ENCODE data around the gene MKX.
"Not testable (repeated sequence)": the region's sequence is repeated elsewhere in the genome, so short reads cannot be mapped to it uniquely, and the experiment has no call there.

Gene MKX

DNA sequence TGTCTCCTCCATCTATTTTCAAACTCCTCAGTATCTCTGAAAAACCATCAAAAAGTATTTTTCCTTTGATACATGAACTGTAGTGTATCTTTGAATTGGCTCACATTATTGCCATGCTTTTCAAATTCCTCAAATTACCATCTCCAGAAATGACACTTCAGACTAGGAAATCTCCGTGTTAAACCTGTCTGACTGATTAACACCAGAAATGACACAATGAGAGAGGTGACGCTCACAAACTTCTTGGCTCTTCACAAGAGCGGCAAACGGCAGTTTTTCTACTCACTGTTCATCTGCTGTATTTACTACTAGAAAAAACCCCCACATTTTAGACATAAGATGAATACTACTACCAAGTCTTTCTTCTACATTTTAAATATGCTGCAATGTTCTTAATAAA, 56.6 kb downstream of the MKX start:
- no peak for DNase-seq

DNA sequence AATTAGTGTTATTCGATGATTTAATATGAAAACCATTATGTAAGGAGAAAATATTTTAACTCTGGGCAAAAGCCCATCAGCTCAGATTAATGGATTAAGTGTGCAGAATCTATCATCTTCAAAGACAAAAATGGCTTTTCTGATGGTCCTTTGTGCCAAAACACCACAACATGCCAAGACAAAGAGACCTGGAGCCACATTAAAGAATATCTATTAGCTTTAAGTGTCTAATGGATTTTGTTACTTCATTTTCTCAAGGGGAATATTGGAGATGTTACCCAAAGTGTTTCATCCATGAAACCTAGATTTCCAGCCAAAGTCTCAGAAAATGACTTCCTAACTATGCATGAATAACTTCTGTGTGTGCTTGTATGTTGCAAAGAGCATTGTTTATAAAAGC, 57.3 kb downstream of the MKX start:
- DNase-seq = no peak

DNA sequence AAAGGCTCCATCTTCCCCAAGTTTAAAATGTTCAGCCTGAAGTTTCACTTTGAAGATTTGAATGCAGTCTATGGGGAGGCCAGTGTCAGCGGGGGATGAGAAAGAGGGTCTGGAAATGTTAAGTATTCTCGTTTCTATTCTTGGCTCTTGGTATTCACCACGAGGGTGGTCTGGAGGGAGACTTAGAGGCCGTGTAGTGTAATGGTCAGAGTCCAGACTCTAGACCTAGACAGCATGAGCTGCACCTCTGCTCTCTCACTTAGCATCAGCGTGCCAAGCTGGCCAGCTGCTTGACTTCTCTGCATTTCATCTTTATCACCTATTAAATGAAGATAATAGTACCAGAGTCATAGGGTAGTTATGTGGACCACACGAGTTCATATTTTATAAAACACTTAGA, 57.9 kb downstream of the MKX start:
- no peak for DNase-seq

DNA sequence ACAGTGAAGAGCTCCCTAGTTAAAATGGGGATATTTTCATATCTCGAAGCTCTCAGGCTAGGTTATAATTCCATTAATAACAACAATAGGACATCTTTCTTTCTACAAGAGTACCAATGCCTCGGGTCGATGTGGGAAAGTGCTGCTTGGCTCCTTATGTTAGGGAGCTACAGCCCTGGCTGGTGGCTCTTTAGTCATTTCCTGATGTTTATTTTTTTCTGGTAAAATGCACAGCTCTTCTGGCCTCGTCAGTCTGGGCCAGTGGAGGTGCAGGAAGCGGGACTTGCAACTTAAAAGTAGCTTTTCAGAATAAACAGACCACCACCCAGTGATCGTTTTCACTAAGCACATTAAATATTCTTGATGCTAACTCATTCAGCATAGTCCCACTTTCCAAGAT, 58.3 kb downstream of the MKX start:
- no peak for DNase-seq

DNA sequence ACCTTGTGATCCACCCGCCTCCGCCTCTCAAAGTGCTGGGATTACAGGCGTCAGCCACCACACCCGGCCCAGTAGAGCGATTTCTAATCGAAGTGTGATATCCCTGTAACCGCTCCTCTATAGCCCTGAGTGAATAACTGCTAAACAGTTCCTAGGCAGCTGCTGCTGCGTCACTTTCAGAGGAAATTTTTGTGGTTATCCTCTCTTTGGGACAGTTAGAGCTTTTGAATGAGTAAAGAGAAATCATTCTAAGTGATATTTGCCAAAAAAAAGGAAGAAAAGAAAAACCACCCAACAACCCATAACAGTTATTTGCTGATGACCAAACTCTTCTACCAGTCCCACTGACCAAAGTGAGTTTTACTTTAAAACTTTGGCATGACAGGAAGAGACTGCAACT, 59.9 kb downstream of the MKX start:
- no peak for DNase-seq

DNA sequence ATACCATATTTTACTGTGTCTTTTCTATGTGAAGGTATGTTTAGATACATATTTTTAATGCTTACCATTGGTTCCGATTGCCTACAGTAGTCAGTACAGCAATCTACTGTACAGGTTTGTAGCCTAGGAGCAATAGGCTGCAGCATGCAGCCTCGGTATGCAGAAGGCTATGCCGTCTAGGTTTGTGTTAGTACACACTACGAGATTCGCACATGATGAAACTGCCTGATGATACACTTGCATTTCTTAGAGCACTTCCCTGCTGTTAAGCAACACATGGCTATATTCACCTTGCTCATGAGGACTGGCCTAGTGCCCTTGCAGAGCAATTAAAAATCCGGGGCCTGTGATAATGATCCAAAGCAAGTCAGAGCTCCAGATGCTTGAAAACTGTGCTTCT, 62.4 kb downstream of the MKX start:
- DNase-seq = no peak

DNA sequence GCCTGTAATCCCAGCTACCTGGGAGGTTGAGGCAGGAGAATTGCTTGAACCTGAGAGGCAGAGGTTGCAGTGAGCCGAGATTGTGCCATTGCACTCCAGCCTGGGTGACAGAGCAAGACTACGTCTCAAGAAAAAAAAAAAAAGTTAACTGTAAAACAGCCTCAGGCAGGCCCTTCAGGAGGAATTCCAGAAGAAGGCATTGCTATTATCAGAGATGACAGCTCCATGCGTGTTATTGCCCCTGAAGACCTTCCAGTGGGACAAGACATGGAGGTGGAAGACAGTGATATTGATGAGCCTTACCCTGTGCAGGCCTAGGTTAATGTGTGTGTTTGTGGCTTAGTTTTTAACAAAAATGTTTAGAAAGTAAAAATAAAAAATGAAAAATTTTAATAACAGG, 63.8 kb downstream of the MKX start:
- DNase-seq = not testable (repeated sequence)

DNA sequence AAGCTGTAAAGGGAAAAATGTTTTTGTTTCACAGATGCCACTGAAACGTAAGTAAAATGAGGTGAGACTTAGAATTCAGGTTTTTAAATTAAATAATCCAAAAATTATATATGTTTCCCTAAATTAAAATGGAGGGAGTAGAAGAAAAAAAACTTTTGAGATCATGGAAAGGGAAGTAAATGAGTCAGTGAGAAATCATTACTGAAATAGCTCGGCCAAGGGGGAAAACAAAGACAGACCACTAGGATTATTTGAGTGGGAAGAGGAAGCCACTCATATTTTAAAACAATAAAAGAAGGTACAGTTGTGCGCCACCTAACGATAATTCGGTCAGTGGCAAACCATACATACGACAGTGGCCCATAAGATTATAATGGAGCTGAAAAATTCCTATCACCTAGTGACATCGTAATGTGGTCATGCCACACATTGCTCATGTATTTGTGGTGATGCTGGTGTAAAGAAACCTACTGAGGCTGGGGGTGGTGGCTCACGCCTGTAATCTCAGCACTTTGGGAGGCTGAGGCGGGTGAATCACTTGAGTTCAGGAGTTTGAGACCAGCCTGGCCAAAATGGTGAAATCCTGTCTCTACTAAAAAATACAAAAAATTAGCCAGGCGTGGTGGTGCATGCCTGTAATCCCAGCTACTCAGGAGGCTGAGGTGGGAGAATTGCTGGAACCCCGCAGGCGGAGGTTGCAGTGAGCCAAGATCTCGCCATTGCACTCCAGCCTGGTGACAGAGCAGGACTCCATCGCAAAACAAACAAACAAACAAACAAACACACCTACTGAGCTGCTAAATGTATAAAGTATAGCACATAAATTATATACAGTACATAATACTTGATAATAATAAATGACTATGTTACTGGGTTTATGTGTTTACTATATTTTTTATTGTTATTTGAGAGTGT, 64.7 kb downstream of the MKX start:
- DNase-seq = no peak

DNA sequence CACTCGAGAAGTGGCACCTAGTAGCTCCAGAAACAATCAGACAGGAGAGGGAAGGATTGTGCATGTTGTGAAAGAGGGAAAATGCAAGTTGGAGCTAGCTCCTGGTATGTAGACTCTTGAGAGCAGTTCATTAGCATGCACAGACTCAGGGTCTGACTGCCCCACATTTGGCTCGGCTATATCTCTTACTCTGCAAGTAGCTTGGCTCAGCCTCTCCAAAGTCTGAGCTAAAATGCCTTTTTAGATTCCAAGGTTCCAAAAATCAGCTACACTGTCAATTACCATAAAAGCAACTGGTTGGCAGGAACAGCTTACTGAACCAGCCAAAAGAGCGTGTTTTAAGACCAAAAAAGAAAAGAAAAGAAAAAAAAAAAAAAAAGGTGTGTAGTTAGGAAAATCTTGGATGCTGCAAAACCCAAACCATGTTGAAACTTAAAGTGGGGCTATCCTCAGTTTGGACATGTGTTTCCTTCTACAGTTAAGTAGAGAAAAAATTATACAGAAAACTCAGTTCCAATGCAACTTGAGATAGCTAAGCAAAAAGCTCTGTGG, 65.5 kb downstream of the MKX start:
- no peak for DNase-seq

DNA sequence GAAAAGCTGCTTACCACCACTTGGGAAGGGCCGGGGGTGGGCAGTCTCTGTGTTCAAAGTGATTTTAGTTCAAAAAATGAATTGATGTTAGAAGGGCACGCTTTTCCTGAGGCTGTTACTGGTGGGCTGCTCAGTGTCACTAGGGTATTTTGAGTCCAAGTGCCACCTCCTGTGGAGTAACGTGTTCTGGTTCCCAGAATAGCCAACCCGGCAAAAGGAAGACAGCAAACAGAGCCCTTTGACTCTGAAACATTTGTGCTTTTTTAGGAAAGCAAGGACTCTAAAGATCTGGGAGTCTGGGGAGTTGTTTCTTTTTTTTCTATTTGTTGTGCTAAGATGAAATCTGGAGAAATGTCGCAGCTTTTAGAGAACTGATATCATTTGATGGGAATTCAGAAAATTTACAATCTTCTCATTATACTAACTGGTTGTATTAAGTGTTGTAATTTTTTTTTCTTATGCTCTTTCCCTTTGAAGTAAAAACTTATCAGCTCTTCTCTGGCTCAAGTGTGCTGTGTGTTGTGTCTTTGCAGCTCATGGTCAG, 66.2 kb downstream of the MKX start:
- DNase-seq = no peak

DNA sequence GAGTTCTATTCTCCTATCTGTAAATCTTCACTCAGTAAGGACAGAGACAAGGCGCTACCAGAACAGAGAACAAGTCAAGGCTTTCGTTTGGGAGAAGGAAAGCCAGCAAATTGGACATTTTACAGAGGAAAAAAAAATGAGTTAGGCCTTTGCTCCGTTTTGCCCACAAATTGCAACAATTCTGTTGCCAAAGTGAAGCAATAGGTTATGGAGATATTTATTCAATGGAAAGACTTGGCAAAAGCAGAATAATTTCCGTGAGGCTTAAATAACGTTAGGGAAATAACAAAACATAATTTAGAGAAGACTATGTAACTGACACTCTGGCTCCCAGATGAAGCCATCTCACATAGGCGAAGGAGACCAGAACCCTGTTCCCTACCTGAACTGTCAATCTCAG, 67.5 kb downstream of the MKX start:
- DNase-seq = no peak

DNA sequence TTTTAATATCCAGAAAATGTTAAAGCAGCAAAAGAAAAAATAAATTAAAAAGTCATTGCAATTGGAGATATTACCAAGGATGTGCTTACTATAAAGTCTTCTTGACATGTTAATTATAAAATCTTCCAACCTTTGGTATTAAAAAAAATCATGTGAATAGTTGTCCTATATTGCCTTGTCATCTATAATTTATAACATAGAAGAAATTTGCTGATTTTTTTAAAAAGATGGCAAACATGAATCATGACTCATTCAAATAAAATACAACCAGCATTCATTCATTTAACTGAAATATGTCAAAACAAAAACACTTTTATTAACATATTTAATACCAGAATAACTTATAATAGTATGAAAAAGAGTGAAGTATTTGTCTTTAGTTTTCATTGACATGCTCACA, 72.6 kb downstream of the MKX start:
- DNase-seq = no peak

DNA sequence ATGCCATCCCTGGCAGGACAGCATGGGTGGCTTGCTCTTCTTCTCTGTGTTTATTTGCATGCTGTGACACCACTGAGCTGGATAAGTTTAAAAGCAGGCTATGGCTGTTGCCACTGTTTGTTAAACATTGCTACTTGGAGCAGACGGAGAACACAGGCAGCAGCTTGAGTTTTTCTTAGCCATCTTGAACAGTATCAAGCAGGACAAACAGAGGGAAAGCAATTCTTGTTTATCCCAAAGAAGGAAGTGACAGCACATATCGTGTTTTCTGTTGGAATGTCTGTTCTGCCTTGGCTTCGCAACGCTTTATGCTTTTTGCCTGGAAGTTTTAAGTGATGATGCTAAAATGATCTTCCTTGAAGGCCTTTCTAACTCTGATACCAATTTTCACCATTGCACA, 73.8 kb downstream of the MKX start:
- no peak for DNase-seq

DNA sequence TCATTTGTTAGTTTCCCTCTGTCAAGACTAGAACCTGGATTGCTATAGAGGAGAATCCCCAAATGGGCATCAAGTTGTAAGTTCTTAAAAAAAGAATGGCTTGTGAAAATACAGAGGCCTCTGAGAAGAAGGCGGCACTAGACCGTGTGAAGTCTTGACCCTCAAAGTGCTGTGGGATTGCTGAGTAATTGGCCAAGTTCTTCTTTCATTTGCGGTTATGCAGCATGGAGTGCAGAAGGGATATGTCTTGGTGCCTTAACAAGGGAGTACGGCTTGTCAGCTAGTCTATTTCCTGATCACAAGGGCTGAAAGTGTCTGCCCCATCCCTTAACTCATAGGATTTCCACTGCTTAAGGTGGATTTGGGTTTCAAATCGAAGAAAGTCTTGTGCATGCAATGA, 81.2 kb downstream of the MKX start:
- no peak for DNase-seq

DNA sequence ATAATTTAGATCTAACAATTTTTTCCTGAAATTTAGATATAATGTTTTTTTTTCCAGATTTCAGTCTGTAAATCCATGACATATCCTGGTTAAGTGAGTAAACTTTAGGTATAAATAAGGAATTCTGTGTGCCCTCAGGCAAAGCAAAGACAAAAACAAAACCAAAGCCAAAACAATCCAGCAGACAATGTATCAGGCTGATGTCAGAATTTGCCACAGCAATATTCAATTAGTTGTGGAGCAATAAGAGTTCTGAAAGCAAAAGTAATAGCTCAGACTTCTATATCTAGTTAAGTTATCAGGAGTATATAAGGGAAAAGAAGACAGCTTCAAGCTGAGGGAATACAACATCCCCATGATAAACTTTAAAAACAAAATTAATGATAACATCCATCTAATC, 82.0 kb downstream of the MKX start:
- no peak for DNase-seq

DNA sequence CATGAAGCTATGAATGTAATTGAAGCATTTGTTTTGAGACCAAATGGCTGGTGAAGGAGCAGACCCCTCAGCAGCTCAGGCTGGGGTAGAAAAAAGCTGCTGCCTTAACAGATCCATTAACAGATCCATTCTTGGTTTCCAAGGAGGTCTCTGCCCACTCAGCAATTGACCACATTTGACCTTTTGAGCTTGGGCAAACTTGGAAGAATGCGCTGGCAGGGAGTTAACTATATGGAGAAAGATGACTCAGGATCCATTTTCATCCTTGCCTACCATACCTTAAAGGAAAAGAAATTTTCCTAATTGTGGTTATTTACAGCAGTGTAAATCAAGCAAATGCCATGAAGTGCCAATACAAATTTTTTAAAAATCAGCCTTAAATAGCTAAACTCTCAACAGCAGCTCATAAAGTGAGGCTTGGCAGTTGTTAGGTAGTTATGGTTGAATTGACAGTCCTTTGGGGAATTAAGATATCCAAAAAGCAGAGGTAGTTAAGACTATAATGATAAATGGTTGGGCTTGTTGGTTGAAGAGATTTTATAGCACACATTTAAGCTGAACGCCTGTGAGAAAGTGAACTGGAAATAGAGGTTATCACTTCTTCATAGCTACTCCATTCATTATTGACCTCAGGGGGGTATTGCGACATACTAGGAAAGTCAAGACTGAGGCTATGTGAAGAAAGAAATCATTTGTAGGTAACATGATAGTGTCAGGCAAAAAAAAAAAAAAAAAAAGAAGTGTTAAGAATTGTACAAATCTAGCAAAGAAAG, 83.9 kb downstream of the MKX start:
- no peak for DNase-seq

DNA sequence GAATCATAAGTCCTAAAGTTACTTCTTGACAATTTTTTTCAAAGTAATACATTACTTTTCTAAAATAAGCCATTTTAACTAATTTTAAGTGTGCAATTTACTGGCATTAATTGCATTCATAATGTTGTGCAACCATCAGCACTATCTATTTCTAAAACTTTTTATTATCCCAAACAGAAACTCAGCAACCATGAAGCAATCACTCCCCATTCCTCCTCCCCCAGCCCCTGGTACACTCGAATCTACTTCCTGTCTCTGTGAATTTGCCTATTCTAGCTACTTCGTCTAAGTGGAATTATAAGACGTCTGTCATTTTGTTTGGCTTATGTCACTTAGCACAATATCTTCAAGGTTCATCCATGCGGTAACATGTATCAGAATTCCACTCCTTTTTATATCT, 84.9 kb downstream of the MKX start:
- DNase-seq = no peak

DNA sequence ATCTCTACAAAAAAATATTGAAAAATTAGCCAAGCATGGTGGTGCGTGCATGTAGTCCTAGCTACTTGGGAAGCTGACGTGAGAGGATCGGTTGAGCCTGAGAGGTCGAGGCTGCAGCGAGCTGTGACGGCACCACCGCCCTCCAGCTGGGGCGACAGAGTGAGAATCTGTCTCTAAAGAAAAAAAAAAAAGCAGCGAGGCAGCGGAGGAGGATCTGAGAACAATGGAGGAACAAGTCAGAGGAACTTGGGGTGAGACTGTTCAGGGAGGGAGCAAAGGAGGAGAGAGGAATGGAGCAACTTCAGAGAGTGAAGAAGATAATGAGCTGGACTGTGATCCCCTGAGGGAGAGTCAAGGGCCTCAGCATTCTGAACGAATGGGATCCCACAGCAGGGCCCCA, 85.4 kb downstream of the MKX start:
- no peak for DNase-seq

DNA sequence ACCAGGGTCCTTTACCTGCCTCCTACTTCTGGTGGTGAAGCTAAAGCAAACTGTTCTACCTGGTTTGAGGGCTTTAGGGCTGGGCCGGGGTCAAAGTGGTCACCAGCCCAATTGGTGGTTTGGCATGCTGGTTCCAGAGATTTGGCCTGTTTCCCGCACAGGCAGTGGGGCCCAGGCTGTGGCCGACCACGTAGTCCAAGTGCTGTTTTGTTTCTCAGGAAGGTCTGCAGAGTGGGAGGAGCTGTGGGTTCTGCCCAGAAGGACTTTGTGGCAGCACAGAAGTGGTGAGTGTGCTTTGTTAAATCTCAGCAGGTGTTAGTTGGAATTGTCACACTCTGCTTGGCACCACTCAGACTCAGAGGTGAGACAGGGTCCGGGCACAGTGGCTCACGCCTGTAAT, 85.8 kb downstream of the MKX start:
- DNase-seq = no peak

DNA sequence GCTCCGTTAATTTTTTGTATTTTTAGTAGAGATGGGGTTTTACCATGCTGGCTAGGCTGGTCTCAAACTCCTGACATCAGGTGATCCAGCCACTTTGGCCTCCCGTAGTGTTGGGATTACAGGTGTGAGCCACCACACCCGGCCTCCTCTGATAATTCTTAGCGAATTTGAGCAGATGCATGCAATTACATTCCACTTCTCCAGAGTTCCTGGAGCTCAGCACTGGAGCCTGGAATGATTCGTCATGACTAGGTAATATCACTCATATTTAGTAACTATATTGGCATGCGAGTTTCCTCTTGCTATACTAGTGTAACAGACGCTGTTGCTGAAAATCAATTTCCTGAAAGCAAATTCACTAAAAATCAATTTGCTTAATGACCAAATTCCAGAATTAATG, 86.8 kb downstream of the MKX start:
- no peak for DNase-seq

DNA sequence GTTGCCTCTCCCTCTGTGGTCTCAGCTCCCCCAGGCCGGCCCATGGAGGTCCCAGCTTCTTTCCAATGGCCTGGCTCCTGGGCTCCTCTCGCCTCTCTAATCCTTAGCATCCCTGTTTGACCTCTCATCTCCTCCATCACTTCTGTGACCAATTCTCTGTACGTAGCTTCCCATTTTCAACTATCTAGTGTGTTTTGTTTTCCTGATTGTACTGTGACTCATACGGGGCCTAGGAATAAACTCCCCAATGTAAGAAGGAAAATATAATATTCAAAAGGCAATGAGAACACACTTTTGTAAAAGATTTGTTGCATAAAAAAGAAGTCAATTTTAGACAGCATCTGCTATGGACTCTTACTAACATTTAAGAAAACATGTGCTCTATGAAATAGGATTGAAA, 90.3 kb downstream of the MKX start:
- DNase-seq = no peak

DNA sequence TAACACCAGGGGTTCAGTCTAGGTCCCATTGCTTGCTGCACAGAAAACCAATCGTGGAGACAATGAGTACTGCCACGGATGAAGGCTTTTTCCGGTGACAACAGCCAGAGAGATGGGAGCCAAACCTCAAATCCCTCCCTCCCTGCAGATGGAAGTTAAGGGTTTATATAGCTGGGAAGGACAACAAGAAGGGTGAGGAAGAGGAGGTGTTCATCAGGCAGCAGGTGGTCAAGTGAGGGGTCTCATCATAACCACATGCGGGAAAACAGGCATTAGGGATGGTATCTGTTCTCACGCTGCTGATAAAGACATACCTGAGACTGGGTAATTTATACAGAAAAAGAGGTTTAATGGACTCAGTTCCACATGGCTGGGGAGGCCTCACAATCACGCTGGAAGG, 91.3 kb downstream of the MKX start:
- no peak for DNase-seq

DNA sequence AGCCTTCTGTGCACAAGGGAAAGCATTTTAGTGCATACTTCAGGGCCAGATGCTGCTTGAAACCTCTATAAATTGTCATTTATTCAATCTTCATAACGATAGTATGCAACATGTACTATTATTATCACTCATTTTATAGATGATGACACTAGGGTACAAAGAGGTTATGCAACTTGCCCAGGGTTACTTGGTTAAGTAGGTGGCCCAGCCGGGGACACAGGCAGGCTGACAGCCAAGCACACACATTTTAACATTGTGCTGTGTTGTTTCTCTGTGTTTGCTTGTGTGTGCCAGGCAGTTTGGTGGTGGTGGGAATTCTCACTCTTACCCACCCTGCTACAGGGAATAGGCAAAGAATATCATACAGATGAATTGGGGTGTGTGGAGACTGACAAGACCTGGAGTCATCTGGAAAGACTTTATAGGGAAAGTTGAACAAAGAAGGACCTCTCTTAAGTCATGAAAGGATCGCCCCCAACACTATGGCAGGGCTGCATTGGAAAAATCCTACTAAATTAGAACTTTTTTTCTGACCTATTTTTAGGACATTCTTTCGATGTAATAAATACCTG, 98.9 kb downstream of the MKX start:
- no peak for DNase-seq

DNA sequence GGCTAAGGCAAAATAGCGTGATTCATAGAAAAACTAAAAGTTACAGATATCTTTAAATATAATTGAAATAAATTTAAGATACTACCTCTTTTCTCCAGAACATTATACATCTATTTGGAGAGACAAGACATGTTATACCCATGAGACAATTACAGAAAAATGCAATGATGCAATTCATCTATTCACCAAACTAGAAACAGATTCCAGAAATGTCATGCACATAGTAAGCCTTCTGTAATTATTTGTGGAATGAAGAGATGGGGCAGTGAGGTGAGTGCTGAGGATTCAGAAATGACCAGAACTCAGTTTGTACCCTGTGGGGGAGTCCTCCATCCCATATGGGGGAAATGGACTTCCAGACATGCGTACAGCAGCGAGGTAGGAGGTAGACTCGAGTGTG, 99.4 kb downstream of the MKX start:
- DNase-seq = no peak

Measured in NCI-H774 (cell line).